GM18517 (cell line): ENCODE measurements around the gene ADCK2.
"Not testable (repeated sequence)": the region's sequence is repeated elsewhere in the genome, so short reads cannot be mapped to it uniquely, and the experiment has no call there.

Source experiments
- ATAC-seq: cut with Tn5 transposase; IDR thresholded peaks from one replicate; pipeline ENCODE4 v1.9.1; 2021; ENCODE audit warnings: mild to moderate bottlenecking, moderate library complexity; ENCODE audit not compliant: unreplicated experiment

The ADCK2 gene

GRCh38 chr7:140734729-140735128 lies 62.0 kb downstream of the ADCK2 start:
- no peak for ATAC-seq

GRCh38 chr7:140738280-140738679 lies 65.5 kb downstream of the ADCK2 start:
- ATAC-seq = no peak

- ATAC-seq = not testable (repeated sequence)
Observed at GRCh38 chr7:140743255-140743654, 70.5 kb downstream of the ADCK2 start.

- no peak for ATAC-seq
Observed at GRCh38 chr7:140744005-140744404, 71.3 kb downstream of the ADCK2 start.
